ENCODE results near the gene MEIS3.

MEIS3 gene

DNA sequence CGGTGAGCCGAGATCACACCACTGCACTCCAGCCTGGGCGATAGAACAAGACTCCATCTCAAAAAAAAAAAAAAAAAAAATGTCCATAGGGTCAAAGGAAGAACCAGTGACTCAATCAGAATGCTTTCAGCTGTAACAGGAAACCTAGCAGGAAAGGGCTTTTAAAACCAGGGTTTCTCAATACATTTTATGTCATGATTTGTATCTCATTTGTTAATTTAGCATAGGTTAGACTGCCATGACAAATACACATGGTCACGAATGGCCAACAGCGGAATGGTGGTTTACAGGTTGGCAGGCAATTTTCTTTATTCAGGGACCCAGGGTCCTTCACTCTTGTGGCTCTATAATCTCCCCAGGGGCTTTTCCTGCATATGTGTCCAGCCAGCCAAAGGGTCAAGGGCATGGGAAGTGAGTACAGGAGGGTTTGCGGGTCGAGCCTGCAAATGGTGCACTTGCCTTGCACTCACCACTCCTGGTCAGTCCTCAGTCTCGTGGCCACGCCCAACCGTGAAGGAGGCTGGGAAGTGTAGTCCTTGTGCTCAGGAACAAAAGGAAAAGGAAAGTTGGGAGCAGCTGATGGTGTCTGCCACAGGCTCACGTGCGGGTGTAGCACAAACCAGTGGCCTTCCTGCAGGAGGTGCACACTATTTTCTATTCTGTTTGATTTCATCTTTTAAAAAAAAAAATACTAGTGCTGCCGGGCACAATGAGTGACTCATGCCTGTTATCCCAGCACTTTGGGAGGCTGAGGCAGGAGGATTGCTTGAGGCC lies 55.4 kb downstream of the MEIS3 start:
- no peak overlapping the region for H3K27ac Mint-ChIP-seq
- H3K4me3 Mint-ChIP-seq = no peak overlapping the region
- H3K27me3 Mint-ChIP-seq = no peaks in the 10 kb centered on the region
- H3K9me3 Mint-ChIP-seq = no peaks in the 10 kb centered on the region
- H3K4me1 Mint-ChIP-seq = no peaks in the 10 kb centered on the region
- CTCF ChIA-PET = no interaction called here
- H3K36me3 Mint-ChIP-seq = peaks cover 37% of the 10 kb centered on the region
- no peak for DNase-seq

GRCh38 chr19:47362321-47362720 lies 57.0 kb downstream of the MEIS3 start:
- DNase-seq = no peak
- Mint-ChIP-seq H3K36me3 (peaks cover 44% of the 10 kb centered on the region), H3K9me3 (no peaks in the 10 kb centered on the region), H3K27me3 (no peaks in the 10 kb centered on the region), H3K4me1 (no peaks in the 10 kb centered on the region), H3K27ac (no peak overlapping the region), H3K4me3 (no peak overlapping the region)
- CTCF ChIA-PET = no interaction called here

DNA sequence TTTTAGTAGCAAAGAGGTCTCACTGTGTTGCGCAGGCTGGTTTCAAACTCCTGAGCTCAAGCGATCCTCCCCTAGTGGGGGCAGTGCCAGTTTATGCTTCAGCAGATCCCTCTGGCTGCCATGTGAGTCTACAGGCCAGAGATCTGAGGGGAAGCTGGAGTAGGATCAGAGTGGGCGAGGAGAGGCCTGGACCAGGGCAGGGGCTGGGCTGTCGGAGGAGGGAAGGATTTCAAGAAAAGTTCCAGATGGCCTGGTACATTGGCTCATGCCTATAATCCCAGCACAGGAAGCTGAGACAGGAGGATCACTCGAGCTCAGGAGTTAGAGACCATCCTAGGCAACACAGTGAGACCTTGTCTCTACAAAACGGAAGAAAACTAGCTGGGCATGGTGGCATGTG lies 60.4 kb downstream of the MEIS3 start:
- CTCF ChIA-PET = interaction anchor here (0.9 kb wide), 1 partner anchor 348 kb away, joined by 4 read pairs; no protein-coding TSS in a partner anchor
- Mint-ChIP-seq H3K4me1 (no peaks in the 10 kb centered on the region), H3K27me3 (no peaks in the 10 kb centered on the region), H3K27ac (no peak overlapping the region), H3K4me3 (no peak overlapping the region), H3K36me3 (peaks cover 46% of the 10 kb centered on the region), H3K9me3 (no peaks in the 10 kb centered on the region)
- DNase-seq = no peak

- H3K36me3 Mint-ChIP-seq = peaks cover 45% of the 10 kb centered on the region
- no peak overlapping the region for H3K4me3 Mint-ChIP-seq
- no peak overlapping the region for H3K27ac Mint-ChIP-seq
- no peaks in the 10 kb centered on the region for H3K4me1 Mint-ChIP-seq
- CTCF ChIA-PET = interaction anchor here (1.0 to 1.4 kb wide), 3 partner anchors 8 to 70 kb away, joined by 3 to 4 read pairs (median 3); partner anchors contain the start of gene DHX34
- no peak for DNase-seq
- H3K9me3 Mint-ChIP-seq = no peaks in the 10 kb centered on the region
- H3K27me3 Mint-ChIP-seq = no peaks in the 10 kb centered on the region
These were observed 61.3 kb downstream of the MEIS3 start for GRCh38 chr19:47357788-47358680.

DNA sequence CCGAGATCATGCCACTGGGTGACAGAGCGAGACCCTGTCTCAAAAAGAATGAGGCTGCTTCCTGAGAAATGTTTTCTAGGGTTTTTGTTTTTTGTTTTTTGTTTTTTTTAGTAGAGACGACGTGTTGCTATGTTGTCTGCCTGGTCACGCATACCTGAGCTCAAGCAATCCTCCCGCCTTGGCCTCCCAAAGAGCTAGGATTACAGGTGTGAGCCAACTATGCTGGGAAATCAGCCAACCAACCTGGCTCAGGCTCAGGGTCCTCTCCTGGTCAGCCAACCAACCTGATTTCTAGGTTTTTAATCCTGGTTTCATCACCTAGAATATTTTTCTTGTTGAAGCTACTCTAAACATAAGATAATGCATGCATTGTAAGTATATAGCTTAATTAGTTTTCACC lies 62.4 kb downstream of the MEIS3 start:
- H3K27me3 Mint-ChIP-seq = no peaks in the 10 kb centered on the region
- H3K36me3 Mint-ChIP-seq = peaks cover 46% of the 10 kb centered on the region
- no peak overlapping the region for H3K4me3 Mint-ChIP-seq
- CTCF ChIA-PET = interaction anchor here (1.0 to 1.4 kb wide), 2 partner anchors 8 to 71 kb away, joined by 3 to 4 read pairs; partner anchors contain the start of gene DHX34
- no peak overlapping the region for H3K27ac Mint-ChIP-seq
- no peak for DNase-seq
- peaks cover 8% of the 10 kb centered on the region for H3K4me1 Mint-ChIP-seq
- no peaks in the 10 kb centered on the region for H3K9me3 Mint-ChIP-seq

- DNase-seq = no peak
- CTCF ChIA-PET = no interaction called here
- peaks cover 35% of the 10 kb centered on the region for H3K4me1 Mint-ChIP-seq
- H3K9me3 Mint-ChIP-seq = no peaks in the 10 kb centered on the region
- peaks cover 32% of the 10 kb centered on the region for H3K36me3 Mint-ChIP-seq
- H3K4me3 Mint-ChIP-seq = no peak overlapping the region
- H3K27ac Mint-ChIP-seq = no peak overlapping the region
- H3K27me3 Mint-ChIP-seq = no peaks in the 10 kb centered on the region
These were observed 66.0 kb downstream of the MEIS3 start for GRCh38 chr19:47353307-47353712.

All from activated naive CD4-positive, alpha-beta T cell treated with anti-CD3 and anti-CD28 coated beads, Interleukin-2, amount 10 ng/mL, durations not matched to agents 7 days and 5 days (primary cell).